Adrenal gland (tissue), 5 donors: Measurements from ENCODE around the gene RLN3.

ENCODE experiments used
- POLR2A ChIP-seq, 2 donors: fragments of 450-650 bp; IDR thresholded peaks; one replicate each; pipeline ENCODE4 v1.6.1; 2017; ENCODE audit warnings: antibody characterized with exemption in 2 of 2, mild to moderate bottlenecking in 2 of 2, moderate library complexity in 1 of 2
- TF ChIP-seq, protein P1 (sequence below), 6 experiments: fragments of 450-650 bp in 4 of 6; fragments of 200-600 bp in 2 of 6; sonication (generic) in 1 of 6; IDR thresholded peaks; 1 replicate in 5 of 6; 2 replicates in 1 of 6; pipeline versions ENCODE4 v1.5.1 to v1.8.0; 2016 to 2021; ENCODE audit warnings: antibody characterized with exemption in 6 of 6, mild to moderate bottlenecking in 2 of 6, moderate library complexity in 1 of 6
- donor health status: DM: no; HTN: no; CAD: no.

DNA sequence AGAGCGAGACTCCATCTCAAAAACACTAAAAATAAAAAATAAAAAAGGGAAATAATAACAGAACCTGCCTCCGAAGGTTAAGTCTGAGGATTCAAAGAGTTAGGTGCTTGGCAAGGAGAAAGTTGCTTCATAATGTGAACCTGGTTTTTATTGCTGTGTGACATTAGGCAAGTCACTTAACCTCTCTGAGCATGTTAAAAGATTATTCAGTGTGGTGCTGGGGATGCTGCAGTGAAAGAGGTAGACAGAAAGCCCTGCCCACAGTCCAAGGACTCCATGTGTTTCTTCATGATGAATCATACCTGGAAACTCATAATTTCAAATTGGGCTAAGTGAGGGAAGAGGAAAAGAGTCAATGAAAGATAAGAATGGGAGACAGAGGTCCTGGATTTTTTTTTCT, 6.0 kb downstream of the RLN3 start:
- TF ChIP-seq POLR2A (IDR thresholded peaks at IDR 0.05) = no peak
- TF ChIP-seq, protein P1, sequence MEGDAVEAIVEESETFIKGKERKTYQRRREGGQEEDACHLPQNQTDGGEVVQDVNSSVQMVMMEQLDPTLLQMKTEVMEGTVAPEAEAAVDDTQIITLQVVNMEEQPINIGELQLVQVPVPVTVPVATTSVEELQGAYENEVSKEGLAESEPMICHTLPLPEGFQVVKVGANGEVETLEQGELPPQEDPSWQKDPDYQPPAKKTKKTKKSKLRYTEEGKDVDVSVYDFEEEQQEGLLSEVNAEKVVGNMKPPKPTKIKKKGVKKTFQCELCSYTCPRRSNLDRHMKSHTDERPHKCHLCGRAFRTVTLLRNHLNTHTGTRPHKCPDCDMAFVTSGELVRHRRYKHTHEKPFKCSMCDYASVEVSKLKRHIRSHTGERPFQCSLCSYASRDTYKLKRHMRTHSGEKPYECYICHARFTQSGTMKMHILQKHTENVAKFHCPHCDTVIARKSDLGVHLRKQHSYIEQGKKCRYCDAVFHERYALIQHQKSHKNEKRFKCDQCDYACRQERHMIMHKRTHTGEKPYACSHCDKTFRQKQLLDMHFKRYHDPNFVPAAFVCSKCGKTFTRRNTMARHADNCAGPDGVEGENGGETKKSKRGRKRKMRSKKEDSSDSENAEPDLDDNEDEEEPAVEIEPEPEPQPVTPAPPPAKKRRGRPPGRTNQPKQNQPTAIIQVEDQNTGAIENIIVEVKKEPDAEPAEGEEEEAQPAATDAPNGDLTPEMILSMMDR (IDR thresholded peaks at IDR 0.05) = no peak
